ENCODE data around the gene ETV6. TPM values are rescaled to one million over a fixed set of nuclear protein-coding genes. Genes with fewer than 3 reads are reported as not detected.

ETV6 gene
- total RNA-seq, 1 donor from 2014 or later: 25.3 TPM

DNA sequence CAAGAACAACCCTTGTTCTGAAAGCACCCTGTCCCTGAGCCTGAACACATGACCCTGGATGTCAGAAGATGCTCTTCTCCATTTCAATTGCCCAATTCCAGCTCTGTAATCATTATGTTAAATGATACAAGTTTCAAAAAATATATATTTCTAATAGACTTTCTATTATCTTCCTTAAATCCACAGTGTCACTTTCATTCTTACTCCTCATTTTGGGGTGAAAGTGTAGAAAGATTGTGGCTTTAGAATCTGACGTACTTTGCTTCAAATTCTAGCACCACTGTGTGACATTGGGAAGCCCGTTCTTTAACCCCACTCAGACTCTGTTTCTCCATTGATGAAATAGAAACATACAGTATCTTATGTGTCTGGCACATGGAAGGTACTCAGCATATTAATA lies 83.2 kb downstream of the ETV6 start:
- intact Hi-C loops (cut with micrococcal nuclease): loop anchor here (5.0 to 10.0 kb wide), 2 partner anchors 80 to 302 kb away; no protein-coding TSS in a partner anchor

DNA sequence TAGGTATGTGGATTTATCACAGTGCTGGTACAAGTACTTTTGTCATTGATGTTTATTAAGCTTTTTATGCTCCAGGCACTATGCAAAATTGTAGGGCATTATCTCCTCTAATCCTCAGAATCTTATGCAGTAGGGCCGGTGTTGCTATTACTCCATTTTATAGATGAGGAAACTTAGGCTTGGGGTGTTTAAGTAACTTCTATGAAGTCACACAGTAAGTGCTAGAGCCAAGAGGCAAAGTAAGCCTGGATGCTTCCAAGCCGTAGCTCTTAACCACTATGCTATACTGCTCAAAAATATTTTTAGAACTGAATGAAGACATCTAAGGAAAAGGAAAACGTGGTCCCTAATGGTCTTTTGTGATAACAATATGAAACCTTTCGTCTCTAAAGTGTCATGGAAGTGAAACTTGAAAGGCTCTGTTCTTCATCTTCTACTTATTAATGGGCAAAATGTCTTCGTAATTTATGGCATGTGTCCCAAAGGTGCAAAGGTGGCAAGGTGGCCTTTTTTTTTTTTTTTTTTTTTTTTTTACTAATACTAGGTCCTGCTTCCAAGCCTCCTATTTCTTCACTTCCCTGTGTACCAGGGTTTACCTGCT lies 85.2 kb downstream of the ETV6 start:
- intact Hi-C loops (cut with micrococcal nuclease): loop anchor here (5.0 to 10.0 kb wide), 2 partner anchors 82 to 300 kb away; no protein-coding TSS in a partner anchor

DNA sequence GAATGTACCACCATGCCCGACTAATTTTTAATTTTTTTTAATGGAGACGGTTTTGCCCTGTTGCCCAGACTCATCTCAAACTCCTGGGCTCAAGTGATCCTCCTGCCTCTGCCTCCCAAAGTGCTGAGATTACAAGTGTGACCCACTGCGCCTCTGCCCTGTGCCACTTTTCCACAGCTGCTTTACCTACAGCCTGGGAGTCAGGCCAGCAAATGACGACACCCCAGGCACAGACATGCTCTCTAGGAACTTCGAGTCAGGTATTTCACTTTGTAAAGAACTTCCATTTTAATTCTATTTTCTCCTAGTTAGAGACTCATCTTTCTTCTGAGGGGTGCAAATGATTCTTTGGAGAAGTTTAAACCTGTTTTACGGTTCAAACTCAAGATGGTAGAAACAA lies 89.0 kb downstream of the ETV6 start:
- intact Hi-C loops (cut with micrococcal nuclease): loop anchor here (10.0 kb wide), 1 partner anchor 296 kb away; no protein-coding TSS in a partner anchor

GRCh38 chr12:11739980-11740577 lies 90.6 kb downstream of the ETV6 start:
- intact Hi-C loops (cut with micrococcal nuclease): loop anchor here (10.0 kb wide), 1 partner anchor 295 kb away; no protein-coding TSS in a partner anchor

GRCh38 chr12:11741434-11742092 lies 92.1 kb downstream of the ETV6 start:
- intact Hi-C loops (cut with micrococcal nuclease): no loop called here

- intact Hi-C loops (cut with micrococcal nuclease): no loop called here
Observed at GRCh38 chr12:11743423-11744409, 94.2 kb downstream of the ETV6 start.

GRCh38 chr12:11744410-11744801 lies 94.9 kb downstream of the ETV6 start:
- intact Hi-C loops (cut with micrococcal nuclease): no loop called here

- intact Hi-C loops (cut with micrococcal nuclease): no loop called here
Observed at GRCh38 chr12:11745113-11745512, 95.6 kb downstream of the ETV6 start.

DNA sequence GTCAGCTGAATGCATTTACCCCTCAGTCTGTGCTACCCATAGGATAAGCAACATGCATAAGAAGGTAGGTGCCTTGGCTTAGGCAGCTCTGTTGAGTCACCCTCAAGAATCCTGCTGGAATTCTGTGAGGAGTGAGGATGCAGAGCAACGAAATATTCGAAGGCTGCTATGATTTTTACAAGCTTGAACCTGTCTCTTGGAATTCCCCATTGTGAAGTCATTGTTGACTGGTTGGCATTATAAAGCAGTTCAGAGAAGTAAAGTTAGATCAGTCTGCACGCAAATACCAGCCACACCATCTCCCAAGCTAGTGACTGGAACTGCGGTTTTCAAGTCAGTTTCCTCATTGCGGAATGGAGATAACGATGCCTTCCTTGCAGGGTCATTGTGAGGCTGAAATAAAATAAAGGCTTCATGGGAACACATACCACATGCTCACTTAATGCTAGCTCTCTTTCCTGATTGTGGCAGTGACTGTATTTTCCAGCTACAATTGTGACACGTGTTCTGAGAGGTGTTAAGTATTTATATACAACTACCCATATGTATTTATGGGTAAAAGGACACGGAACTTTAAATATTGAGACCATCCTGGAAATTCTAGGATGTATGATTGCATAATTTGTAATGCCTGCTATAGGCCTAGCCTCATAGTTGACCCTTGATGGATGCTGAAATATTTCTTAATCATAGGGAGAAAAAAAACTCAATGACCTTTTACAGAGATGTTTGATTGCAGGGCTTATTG lies 96.7 kb downstream of the ETV6 start:
- intact Hi-C loops (cut with micrococcal nuclease): no loop called here

DNA sequence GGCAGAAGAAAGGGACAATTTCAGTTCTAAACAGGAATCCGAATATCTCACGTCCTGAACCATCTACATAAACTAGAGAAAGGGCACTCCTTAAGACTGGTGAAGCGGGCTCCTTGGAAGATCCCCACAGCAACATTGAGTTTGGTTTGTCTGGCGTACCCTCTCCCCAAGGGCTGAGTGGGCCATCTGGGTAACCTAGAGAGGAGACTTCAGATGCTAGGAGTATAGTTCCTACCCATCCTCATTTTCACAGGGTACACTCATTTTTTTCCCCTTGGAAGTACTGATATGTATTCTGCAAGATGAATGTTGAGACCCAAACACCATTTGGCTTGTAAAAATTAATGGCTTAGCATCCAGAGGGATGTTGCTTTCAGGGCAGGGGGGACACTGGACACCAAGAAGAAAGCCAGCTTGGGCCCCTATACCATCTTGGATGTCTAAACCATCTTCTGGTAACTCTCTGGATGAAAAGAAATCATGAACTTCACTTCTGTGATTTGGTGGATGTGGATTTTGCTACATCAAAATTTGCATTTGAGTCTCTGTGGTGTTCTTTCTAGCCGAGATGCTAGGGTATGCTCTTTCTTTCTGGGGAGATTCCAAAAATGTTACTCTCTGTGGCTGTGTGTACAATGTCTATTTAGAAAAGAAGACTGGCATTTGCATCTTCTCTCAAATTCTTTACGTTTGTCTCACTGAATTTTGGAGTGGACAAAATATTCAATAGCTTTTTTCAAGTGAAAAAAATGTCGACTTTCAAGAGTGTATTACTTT lies 97.7 kb downstream of the ETV6 start:
- intact Hi-C loops (cut with micrococcal nuclease): no loop called here

- intact Hi-C loops (cut with micrococcal nuclease): no loop called here
Observed at GRCh38 chr12:11747969-11748368, 98.5 kb downstream of the ETV6 start.

- intact Hi-C loops (cut with micrococcal nuclease): no loop called here
Observed at GRCh38 chr12:11748903-11749302, 99.4 kb downstream of the ETV6 start.

DNA sequence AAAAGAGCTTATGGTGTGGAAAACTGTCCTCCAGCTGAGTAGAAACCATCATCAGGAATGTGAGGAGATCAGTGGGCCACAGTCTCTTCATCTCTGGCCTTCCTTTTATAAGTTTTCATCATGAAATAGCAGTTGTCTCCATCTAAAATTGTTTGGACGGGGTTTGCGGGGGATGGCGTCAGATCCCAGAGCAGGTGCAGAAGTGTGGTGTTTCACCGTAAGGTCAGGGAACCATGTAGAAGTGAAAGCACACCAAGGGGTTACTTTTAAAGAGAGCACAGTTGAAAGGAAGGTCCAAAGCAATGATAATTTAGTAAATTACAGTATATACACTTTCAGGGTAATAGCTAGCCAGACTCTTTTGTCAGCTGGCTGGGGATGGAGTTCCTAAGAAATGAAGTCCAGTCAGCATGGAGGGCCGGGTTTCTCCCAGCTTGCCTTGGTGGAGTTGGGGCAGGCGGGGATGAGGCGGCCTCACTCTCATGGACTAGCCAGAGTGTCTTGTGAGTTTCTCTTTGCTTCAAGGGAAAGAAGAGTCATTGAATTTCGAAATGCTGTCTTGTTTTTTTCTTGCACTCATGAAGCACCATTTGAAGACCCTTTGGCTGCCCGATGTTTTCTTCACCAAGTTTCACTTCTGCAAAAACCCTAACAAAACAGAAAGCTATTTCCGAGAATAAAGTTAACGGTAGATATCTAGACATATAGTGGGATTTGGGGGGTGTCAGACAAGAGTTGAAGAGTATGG lies 100.6 kb downstream of the ETV6 start:
- intact Hi-C loops (cut with micrococcal nuclease): no loop called here

GRCh38 chr12:11752403-11753149 lies 103.1 kb downstream of the ETV6 start:
- intact Hi-C loops (cut with micrococcal nuclease): no loop called here

GRCh38 chr12:11753150-11753499 lies 103.7 kb downstream of the ETV6 start:
- intact Hi-C loops (cut with micrococcal nuclease): no loop called here

DNA sequence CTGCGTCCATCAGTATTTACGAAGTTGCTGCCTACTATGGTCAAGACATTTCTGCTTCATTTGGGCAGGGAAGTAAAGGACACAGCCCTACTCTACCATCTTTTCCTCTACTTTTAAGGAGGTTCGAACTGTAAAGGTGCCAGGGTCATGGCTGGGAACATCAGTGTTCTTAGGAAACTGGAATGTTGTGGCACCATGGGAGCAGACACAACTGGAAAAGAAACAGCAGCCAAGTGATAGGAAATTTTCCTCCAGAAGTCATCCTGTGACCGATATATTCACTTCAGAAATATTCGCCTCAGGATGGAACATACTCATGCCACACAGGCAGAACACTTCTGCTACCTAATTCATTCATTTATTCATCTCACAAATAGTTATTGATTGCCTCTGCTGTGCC lies 104.4 kb downstream of the ETV6 start:
- intact Hi-C loops (cut with micrococcal nuclease): no loop called here

- intact Hi-C loops (cut with micrococcal nuclease): no loop called here
Observed at GRCh38 chr12:11754256-11754655, 104.8 kb downstream of the ETV6 start.

DNA sequence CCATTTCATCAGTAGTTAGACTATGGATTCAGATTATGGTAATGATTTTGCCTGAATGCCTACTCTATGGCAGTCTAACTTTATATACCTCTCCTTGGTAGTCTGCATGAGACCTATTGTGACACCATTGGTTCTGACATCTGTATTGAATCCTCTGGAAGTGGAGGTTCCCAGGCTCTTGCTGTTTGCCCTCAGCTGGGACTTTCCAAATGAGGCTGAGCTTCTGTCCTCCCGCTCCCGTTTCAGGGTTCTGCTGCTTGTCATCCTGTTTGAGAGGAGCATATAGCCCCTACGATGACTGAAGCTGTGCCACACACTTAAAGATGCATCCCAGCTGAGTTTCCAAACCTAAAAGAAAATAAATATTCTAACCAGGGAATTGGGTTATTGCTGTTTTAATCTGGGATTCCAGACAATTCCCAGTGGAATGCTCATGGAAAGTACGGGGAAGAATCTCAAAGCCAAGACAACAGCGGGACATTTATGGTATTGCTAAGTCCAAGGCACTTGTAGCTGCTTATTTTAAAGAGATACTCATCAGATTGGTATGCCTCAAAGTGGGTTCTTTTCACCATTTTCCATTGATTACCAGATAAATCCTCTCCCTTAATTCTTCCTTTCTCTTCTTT lies 105.9 kb downstream of the ETV6 start:
- intact Hi-C loops (cut with micrococcal nuclease): no loop called here
